ENCODE data around the gene PAOX. TPM values are rescaled to one million over a fixed set of nuclear protein-coding genes. Genes with fewer than 3 reads are reported as not detected.

The PAOX gene
- total RNA-seq, 6 experiments from 2014 or later: 9.4 to 15.9 (median 11.9) TPM

DNA sequence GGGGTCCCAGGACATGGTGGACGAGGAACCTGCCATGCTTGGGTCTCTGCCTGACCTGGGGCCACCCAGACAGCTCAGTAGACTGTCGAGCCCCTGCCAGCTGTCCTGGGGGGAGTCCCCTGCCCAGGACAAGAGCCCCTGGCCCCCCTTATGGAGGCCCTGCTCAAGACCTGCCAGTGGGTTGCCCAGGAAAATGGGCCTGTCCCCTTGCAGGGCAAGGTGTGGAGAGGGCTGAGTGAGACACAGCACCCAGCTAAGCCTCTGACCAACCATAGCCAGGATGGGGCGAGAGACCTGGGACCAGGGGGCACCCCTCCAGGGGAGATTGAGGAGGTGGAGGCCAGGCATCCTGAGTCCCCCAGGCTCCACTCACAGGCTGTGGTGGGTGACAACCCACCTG lies 23.1 kb upstream of the PAOX start:
- DNase-seq (no peak), ATAC-seq (no peak)
- peak overlapping the region in 1 of 3 donors; percentile 94 for H3K4me3 ChIP-seq
- H3K27me3 ChIP-seq: no peaks in the 10 kb centered on the region
- WGBS (ENCODE audit: insufficient coverage, low coverage, low lambda C conversion rate, missing lambda C conversion rate): 100% methylated on average over 1 of the region's 3 CpGs
- peaks cover 0 to 87% (median 40%) of the 10 kb centered on the region in 4 donors for H3K4me1 ChIP-seq
- peak overlapping the region in 1 of 3 donors; percentile 82 for H3K27ac ChIP-seq
- H3K36me3 ChIP-seq: peaks cover 0 to 4% (median 0%) of the 10 kb centered on the region in 4 donors
- intact Hi-C loops (cut with DNase I): no loop called here
- no peaks in the 10 kb centered on the region for H3K9me3 ChIP-seq
- TF ChIP-seq POLR2A (IDR thresholded peaks at IDR 0.05): no peak
- TF ChIP-seq, protein P1, sequence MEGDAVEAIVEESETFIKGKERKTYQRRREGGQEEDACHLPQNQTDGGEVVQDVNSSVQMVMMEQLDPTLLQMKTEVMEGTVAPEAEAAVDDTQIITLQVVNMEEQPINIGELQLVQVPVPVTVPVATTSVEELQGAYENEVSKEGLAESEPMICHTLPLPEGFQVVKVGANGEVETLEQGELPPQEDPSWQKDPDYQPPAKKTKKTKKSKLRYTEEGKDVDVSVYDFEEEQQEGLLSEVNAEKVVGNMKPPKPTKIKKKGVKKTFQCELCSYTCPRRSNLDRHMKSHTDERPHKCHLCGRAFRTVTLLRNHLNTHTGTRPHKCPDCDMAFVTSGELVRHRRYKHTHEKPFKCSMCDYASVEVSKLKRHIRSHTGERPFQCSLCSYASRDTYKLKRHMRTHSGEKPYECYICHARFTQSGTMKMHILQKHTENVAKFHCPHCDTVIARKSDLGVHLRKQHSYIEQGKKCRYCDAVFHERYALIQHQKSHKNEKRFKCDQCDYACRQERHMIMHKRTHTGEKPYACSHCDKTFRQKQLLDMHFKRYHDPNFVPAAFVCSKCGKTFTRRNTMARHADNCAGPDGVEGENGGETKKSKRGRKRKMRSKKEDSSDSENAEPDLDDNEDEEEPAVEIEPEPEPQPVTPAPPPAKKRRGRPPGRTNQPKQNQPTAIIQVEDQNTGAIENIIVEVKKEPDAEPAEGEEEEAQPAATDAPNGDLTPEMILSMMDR (IDR thresholded peaks at IDR 0.05): no peak

DNA sequence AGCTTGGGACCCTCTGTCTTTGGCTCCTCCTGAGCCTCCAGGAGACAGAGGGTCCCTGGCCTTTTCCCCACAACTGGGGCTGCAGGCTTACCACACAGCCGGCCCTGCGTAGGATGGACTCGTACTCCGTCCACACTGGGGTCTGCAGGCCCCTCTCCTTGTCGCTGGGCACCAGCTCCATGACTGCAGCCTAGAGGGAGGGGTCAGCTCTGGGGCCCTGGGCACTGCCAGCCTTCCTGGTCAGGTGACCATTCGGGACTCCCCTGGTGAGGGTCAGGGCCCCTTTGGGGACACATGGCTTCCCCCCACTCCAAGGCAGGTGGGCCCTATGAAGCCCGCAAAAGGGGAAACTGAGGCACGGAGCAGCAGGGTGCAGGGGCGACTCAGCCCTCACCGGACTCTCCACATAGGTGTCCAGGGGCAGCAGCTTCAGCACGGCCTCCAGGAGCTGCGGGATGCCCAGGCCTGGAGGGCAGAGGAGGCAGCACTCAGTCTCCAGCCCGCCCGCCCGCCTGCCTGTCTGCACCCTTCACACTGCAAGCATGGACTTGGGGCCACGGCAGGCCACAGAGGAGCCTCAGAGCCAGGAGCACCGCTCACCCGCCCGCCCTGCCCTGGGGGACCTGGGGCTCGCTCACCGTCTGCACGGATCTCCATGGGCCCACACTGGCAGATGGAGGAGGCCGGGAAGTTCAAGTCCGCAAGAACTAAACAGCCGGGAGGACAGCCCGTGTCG lies 22.3 kb upstream of the PAOX start:
- WGBS (ENCODE audit: insufficient coverage, low coverage, low lambda C conversion rate, missing lambda C conversion rate): 7% methylated on average over 9 of the region's 27 CpGs
- Histone ChIP-seq H3K27me3 (no peaks in the 10 kb centered on the region), H3K27ac (peak overlapping the region; percentile 57 to 82 (median 68)), H3K9me3 (no peaks in the 10 kb centered on the region), H3K36me3 (peaks cover 0 to 4% (median 0%) of the 10 kb centered on the region in 4 donors), H3K4me3 (peak overlapping the region; percentile 72 to 94 (median 79)), H3K4me1 (peaks cover 0 to 81% (median 37%) of the 10 kb centered on the region in 4 donors)
- DNase-seq (no peak), ATAC-seq (no peak)
- TF ChIP-seq, protein P1 (IDR thresholded peaks at IDR 0.05): no peak
- no peak for TF ChIP-seq POLR2A (IDR thresholded peaks at IDR 0.05)
- intact Hi-C loops (cut with DNase I): no loop called here

DNA sequence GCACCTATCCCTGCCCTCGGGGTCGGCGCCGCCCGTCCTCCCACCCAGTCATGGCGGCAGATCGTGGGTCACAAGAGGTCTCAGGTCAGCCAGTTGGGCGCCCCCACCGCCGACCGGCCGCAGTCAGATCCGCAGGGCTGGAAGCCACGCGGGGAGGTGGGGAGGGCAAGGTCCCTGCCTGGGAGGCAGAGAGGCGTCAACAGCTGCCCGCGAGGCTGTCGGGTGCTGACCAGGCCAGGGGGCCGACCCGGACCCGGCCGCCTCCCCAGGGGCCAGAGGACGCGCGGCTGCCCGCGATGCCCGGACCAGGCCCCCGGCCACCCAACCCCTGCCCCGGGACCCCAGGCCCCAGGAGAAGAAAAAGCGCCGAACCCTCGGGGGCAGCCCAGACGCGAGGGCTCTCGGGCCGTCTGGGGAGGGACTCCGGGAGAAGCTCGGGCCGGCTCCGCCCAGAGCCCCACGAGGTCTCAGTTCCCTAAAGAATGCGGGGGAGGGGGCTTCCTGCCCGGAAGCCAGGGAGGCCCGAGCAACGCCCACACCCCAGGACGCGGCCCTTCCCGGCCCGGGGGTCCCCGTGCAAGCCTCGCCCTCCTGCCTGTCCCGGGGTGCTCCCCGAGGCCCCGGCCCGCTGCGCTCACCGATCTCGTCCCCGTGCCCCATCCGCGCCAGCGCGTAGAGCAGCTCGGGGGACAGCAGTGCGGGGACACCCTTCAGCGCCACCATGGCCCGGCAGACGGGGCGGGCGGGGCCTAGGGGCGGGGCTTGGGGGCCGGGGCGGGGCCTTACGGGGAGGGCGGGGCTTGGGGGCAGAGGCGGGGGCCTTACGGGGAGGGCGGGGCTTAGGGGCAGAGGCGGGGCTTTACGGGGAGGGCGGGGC lies 21.5 kb upstream of the PAOX start, which contains the start of gene FUOM:
Gene FUOM (minus strand): TSS at position 735 of the 877 bp plus-strand sequence. CDS start 12 bp downstream, at position 723.
- peak within 1 kb of the TSS; percentile 72 to 94 (median 79) for H3K4me3 ChIP-seq
- TF ChIP-seq, protein P1 (IDR thresholded peaks at IDR 0.05): peak in 1 of 4 donors; percentile 21
- no peak for TF ChIP-seq POLR2A (IDR thresholded peaks at IDR 0.05)
- intact Hi-C loops (cut with DNase I): no loop called here
- H3K4me1 ChIP-seq: peaks cover 0 to 73% (median 33%) of the 10 kb centered on the region in 4 donors
- DNase-seq: peak; percentile 79 to 89 (median 83)
- peaks cover 0 to 8% (median 4%) of the 10 kb centered on the region in 4 donors for H3K36me3 ChIP-seq
- H3K9me3 ChIP-seq: no peaks in the 10 kb centered on the region
- WGBS (ENCODE audit: insufficient coverage, low coverage, low lambda C conversion rate, missing lambda C conversion rate): 5% methylated on average over 7 of the region's 83 CpGs
- no peaks in the 10 kb centered on the region for H3K27me3 ChIP-seq
- ATAC-seq: peak; percentile 45 to 66 (median 59)
- H3K27ac ChIP-seq: peak within 1 kb of the TSS; percentile 65 to 85 (median 71)

DNA sequence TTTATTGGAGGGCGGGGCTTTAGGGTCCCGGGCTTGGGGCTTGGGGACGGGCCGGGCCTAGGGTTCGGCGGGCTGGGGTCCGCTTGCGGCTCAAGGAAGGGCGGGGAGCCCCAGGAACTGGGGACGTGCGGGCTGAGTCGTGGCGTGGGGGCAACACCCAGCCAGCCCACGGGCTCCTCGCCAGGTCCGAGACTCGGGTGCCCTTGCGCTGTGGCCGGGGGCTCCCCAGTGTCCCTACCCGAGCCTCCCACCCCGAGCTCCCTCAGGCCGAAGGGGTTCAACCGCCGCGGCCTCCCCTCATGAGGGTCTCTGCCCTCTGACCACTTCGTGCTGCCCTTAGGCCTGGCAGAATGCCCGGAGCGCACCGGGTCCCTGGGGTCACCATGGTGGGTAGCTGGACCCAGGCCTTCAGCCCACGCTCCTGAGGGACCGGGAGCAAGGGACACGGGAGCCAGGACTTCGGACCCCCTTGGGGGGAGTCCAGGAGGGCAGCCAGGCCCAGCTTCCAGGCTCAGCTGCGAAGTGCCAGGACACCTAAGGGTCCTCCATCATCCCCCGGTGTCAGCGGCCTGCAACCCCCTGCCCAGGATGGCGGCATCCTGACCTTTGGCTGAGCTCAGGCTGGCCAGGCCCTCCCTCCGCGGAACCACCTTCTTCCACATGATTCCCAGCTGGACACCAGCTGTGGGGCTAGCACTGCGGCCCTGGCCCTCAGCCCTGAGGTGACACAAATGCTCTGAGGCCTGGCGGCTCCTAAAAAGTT lies 20.7 kb upstream of the PAOX start:
- TF ChIP-seq, protein P1 (IDR thresholded peaks at IDR 0.05): no peak
- no peak for TF ChIP-seq POLR2A (IDR thresholded peaks at IDR 0.05)
- peak; percentile 77 to 90 (median 86) for DNase-seq
- intact Hi-C loops (cut with DNase I): no loop called here
- peak; percentile 51 to 54 (median 53) for ATAC-seq
- peak overlapping the region; percentile 65 to 85 (median 71) for H3K27ac ChIP-seq
- peaks cover 0 to 65% (median 29%) of the 10 kb centered on the region in 4 donors for H3K4me1 ChIP-seq
- H3K36me3 ChIP-seq: peaks cover 0 to 14% (median 7%) of the 10 kb centered on the region in 4 donors
- no peaks in the 10 kb centered on the region for H3K9me3 ChIP-seq
- H3K4me3 ChIP-seq: peak overlapping the region in 2 of 3 donors; percentile 72 to 94
- WGBS (ENCODE audit: insufficient coverage, low coverage, low lambda C conversion rate, missing lambda C conversion rate): 15% methylated on average over 7 of the region's 41 CpGs
- H3K27me3 ChIP-seq: no peaks in the 10 kb centered on the region

Measured in right lobe of liver (tissue), 6 donors.